ENCODE measurements around the gene GBP2. TPM values are rescaled to one million over a fixed set of nuclear protein-coding genes. Genes with fewer than 3 reads are reported as not detected.
"Not testable (repeated sequence)": the region's sequence is repeated elsewhere in the genome, so short reads cannot be mapped to it uniquely, and the experiment has no call there.

GBP2 gene
- total RNA-seq, 1 donor from 2014 or later = 0.79 TPM

DNA sequence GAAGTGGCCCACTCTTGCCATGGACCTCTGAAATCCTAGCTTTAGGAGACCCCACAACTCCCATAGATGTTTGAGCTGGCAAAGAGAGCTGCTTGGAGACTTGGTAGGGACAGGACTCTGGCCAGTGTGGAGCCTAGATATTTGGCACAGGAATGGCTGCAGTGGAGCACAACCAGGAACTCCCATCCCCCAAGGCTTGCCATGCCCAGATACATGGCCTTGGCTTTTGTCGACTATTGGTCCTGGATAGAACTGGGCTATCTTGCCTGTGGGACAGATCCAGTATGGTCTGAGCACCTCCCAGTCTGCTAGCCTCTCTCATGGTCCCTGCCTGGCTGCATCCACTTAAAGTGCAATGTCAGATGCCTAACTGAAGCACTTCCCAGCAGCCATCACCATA, 7.8 kb upstream of the GBP2 start:
- H3K27me3 ChIP-seq (ENCODE audit: control insufficient read depth, insufficient read depth, low read length) = no peaks in the 10 kb centered on the region
- FAIRE-seq (no peak), DNase-seq (ENCODE audit: low read depth) (no peak)
- H3K4me3 ChIP-seq (ENCODE audit: low read depth, low read length) = no peak overlapping the region
- TF ChIP-seq, protein P1, sequence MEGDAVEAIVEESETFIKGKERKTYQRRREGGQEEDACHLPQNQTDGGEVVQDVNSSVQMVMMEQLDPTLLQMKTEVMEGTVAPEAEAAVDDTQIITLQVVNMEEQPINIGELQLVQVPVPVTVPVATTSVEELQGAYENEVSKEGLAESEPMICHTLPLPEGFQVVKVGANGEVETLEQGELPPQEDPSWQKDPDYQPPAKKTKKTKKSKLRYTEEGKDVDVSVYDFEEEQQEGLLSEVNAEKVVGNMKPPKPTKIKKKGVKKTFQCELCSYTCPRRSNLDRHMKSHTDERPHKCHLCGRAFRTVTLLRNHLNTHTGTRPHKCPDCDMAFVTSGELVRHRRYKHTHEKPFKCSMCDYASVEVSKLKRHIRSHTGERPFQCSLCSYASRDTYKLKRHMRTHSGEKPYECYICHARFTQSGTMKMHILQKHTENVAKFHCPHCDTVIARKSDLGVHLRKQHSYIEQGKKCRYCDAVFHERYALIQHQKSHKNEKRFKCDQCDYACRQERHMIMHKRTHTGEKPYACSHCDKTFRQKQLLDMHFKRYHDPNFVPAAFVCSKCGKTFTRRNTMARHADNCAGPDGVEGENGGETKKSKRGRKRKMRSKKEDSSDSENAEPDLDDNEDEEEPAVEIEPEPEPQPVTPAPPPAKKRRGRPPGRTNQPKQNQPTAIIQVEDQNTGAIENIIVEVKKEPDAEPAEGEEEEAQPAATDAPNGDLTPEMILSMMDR (IDR thresholded peaks at IDR 0.05; ENCODE audit: insufficient read depth, low read length, severe bottlenecking) = no peak
- no peaks in the 10 kb centered on the region for H3K36me3 ChIP-seq (ENCODE audit: control insufficient read depth, insufficient read depth, low read length)

- DNase-seq (ENCODE audit: low read depth) (no peak), FAIRE-seq (no peak)
- TF ChIP-seq, protein P1 (IDR thresholded peaks at IDR 0.05; ENCODE audit: insufficient read depth, low read length, severe bottlenecking) = no peak
These were observed 4.8 kb upstream of the GBP2 start for GRCh38 chr1:89130716-89131115.

GRCh38 chr1:89129911-89130310, 4.0 kb upstream of the GBP2 start:
- FAIRE-seq = no peak
- no peaks in the 10 kb centered on the region for H3K36me3 ChIP-seq (ENCODE audit: control insufficient read depth, insufficient read depth, low read length)
- no peaks in the 10 kb centered on the region for H3K27me3 ChIP-seq (ENCODE audit: control insufficient read depth, insufficient read depth, low read length)
- peak; percentile 10 for DNase-seq (ENCODE audit: low read depth)
- H3K4me3 ChIP-seq (ENCODE audit: low read depth, low read length) = no peak overlapping the region
- TF ChIP-seq, protein P1 (IDR thresholded peaks at IDR 0.05; ENCODE audit: insufficient read depth, low read length, severe bottlenecking) = no peak

More at GRCh38 chr1:89130716-89131115, 4.8 kb upstream of the GBP2 start:
- Histone ChIP-seq H3K4me3 (ENCODE audit: low read depth, low read length) (no peak overlapping the region), H3K27me3 (ENCODE audit: control insufficient read depth, insufficient read depth, low read length) (no peaks in the 10 kb centered on the region), H3K36me3 (ENCODE audit: control insufficient read depth, insufficient read depth, low read length) (no peaks in the 10 kb centered on the region)

- not testable (repeated sequence) for DNase-seq (ENCODE audit: low read depth); H3K4me3 ChIP-seq (ENCODE audit: low read depth, low read length); H3K27me3 ChIP-seq (ENCODE audit: control insufficient read depth, insufficient read depth, low read length); FAIRE-seq; H3K36me3 ChIP-seq (ENCODE audit: control insufficient read depth, insufficient read depth, low read length)
These were observed 2.1 kb upstream of the GBP2 start for GRCh38 chr1:89128003-89128458.

- not testable (repeated sequence) for H3K4me3 ChIP-seq (ENCODE audit: low read depth, low read length)
These were observed 970 bp upstream of the GBP2 start for GRCh38 chr1:89126602-89127565.

DNA sequence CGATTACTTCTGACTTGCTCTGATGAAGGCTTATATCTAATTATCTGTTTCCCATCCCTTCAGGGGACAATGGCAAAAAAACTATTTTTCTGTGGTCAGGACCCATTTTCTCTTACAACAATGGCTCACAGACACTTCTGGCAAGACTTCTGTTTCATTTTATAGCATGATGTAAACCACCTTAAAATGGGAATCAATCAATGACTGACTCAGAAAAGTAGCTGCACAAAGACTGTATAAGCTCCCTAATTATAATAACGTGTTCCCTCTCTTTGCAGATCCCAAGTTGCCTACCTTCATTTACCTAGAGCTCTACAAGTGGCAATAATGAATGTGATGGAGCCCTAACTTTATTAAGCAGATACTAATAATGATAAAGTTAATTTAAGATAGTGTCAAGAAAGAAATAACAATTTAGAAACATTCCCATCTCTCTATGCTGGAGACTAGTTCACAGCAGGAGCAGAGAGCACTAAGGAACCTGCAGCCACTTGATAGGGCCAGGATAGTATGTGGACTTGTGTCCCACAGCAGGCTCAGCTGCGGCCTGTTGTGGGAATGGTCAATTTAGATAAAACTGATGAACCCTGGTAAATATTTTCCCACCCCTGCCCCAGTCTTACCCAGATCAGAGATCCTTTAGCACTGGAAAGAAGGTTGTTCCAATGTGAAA, 538 bp downstream of the GBP2 start:
- H3K4me3 ChIP-seq (ENCODE audit: low read depth, low read length) = peak overlapping the region; percentile 3
- TF ChIP-seq, protein P1 (IDR thresholded peaks at IDR 0.05; ENCODE audit: insufficient read depth, low read length, severe bottlenecking) = no peak
- no peaks in the 10 kb centered on the region for H3K36me3 ChIP-seq (ENCODE audit: control insufficient read depth, insufficient read depth, low read length)
- DNase-seq (ENCODE audit: low read depth) (no peak), FAIRE-seq (no peak)
- H3K27me3 ChIP-seq (ENCODE audit: control insufficient read depth, insufficient read depth, low read length) = no peaks in the 10 kb centered on the region

More at GRCh38 chr1:89126602-89127565, 970 bp upstream of the GBP2 start:
- FAIRE-seq; H3K27me3 ChIP-seq (ENCODE audit: control insufficient read depth, insufficient read depth, low read length); DNase-seq (ENCODE audit: low read depth); H3K36me3 ChIP-seq (ENCODE audit: control insufficient read depth, insufficient read depth, low read length): not testable (repeated sequence)

Data from bronchial epithelial cell (primary cell).